Measurements from ENCODE around the gene TBL3. TPM values are rescaled to one million over a fixed set of nuclear protein-coding genes. Genes with fewer than 3 reads are reported as not detected.
A peak's percentile ranks its signal among the peaks of the same experiment; 100 is the strongest.

The TBL3 gene
- total RNA-seq, 4 donors from 2014 or later: 49.2 to 73.5 (median 57.2) TPM

- WGBS: 72% methylated on average over 9 of the region's 34 CpGs
- Histone ChIP-seq H3K4me1 (peaks cover 59% of the 10 kb centered on the region), H3K27me3 (no peaks in the 10 kb centered on the region), H3K4me3 (no peak overlapping the region), H3K27ac (no peak overlapping the region), H3K9me3 (no peaks in the 10 kb centered on the region), H3K36me3 (peaks cover 36% of the 10 kb centered on the region)
- DNase-seq (ENCODE audit: low spot score in 2 of 2): no peak
- no peak for TF ChIP-seq EP300 (IDR thresholded peaks at IDR 0.05)
- TF ChIP-seq POLR2AphosphoS5 (IDR thresholded peaks at IDR 0.05): no peak
- TF ChIP-seq CTCF (IDR thresholded peaks at IDR 0.05): no peak
- TF ChIP-seq POLR2A (IDR thresholded peaks at IDR 0.05): no peak
Observed at GRCh38 chr16:2004795-2005517, 33.1 kb downstream of the TBL3 start.

DNA sequence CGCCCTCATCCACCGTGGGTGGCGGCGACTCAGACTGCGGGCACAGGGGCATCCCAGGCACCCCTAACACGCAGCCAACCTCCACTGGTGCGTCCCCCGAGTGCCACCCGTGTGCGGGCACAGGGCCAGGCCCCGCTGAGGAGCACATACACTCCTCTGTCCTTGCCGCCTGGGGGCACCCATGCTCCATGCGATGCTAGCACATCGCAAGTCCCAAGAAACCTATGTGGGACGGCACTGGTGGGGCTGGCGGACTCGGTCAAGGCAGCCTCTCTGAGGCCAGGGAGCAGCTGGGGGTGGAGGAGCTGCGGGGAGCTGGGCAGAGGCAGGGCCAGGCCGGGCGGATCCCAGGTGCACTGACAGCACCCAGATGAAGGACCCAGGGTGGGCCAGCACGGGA lies 33.8 kb downstream of the TBL3 start:
- Histone ChIP-seq H3K27me3 (no peaks in the 10 kb centered on the region), H3K27ac (no peak overlapping the region), H3K36me3 (peaks cover 29% of the 10 kb centered on the region), H3K4me3 (no peak overlapping the region), H3K4me1 (peaks cover 66% of the 10 kb centered on the region), H3K9me3 (no peaks in the 10 kb centered on the region)
- DNase-seq (ENCODE audit: low spot score in 2 of 2): no peak
- TF ChIP-seq CTCF (IDR thresholded peaks at IDR 0.05) (no peak), POLR2AphosphoS5 (IDR thresholded peaks at IDR 0.05) (no peak), EP300 (IDR thresholded peaks at IDR 0.05) (no peak), POLR2A (IDR thresholded peaks at IDR 0.05) (no peak)
- WGBS: 68% methylated on average over 8 of the region's 21 CpGs

GRCh38 chr16:2006317-2006716 lies 34.5 kb downstream of the TBL3 start:
- DNase-seq (ENCODE audit: low spot score in 2 of 2): no peak
- TF ChIP-seq EP300 (IDR thresholded peaks at IDR 0.05): no peak
- TF ChIP-seq CTCF (IDR thresholded peaks at IDR 0.05): no peak
- H3K27me3 ChIP-seq: no peaks in the 10 kb centered on the region
- H3K9me3 ChIP-seq: no peaks in the 10 kb centered on the region
- no peak overlapping the region for H3K27ac ChIP-seq
- no peak overlapping the region for H3K4me3 ChIP-seq
- peaks cover 22% of the 10 kb centered on the region for H3K36me3 ChIP-seq
- H3K4me1 ChIP-seq: peaks cover 67% of the 10 kb centered on the region
- WGBS: 93% methylated on average over 6 of the region's 8 CpGs

GRCh38 chr16:2007081-2007836 lies 35.4 kb downstream of the TBL3 start:
- Histone ChIP-seq H3K4me1 (peaks cover 67% of the 10 kb centered on the region), H3K27me3 (no peaks in the 10 kb centered on the region), H3K36me3 (peaks cover 13% of the 10 kb centered on the region), H3K4me3 (peak overlapping the region; percentile 99), H3K27ac (peak overlapping the region; percentile 97), H3K9me3 (no peaks in the 10 kb centered on the region)
- TF ChIP-seq POLR2A (IDR thresholded peaks at IDR 0.05) (no peak), POLR2AphosphoS5 (IDR thresholded peaks at IDR 0.05) (no peak), CTCF (IDR thresholded peaks at IDR 0.05) (no peak), EP300 (IDR thresholded peaks at IDR 0.05) (no peak)
- DNase-seq (ENCODE audit: low spot score in 2 of 2): no peak
- 74% methylated on average over 9 of the region's 16 CpGs for WGBS

DNA sequence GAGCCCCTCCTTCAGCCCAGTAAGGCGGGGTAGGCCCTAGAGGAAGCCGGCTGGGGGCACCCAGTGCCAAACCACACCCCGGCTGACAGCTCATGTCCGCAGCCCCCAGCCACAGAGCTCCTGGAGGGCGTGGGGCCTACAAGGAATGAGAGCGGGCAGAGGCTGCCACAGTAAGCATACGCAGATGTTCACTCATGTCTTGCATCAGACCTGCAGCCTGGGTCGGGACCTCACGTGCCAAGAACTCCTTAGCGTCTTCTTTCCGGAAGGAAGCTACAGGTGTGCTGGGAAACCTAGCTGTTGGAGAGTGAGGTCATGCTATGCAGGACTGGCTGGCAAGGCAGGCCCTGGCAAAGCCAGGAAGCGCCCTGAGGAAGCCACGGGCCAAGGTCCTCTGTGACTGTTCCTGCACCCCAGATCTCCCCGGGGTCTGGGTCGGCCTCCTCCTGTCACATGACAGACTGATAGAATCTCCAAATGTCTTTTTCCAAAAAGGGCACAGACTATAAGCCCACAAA lies 36.2 kb downstream of the TBL3 start:
- peak overlapping the region; percentile 97 for H3K27ac ChIP-seq
- peak in 1 of 2 donors; percentile 89 for DNase-seq (ENCODE audit: low spot score in 2 of 2)
- H3K27me3 ChIP-seq: no peaks in the 10 kb centered on the region
- peak in 2 of 3 donors; percentile 77 to 84 for TF ChIP-seq POLR2AphosphoS5 (IDR thresholded peaks at IDR 0.05)
- TF ChIP-seq POLR2A (IDR thresholded peaks at IDR 0.05): no peak
- no peak for TF ChIP-seq EP300 (IDR thresholded peaks at IDR 0.05)
- TF ChIP-seq CTCF (IDR thresholded peaks at IDR 0.05): no peak
- WGBS: 40% methylated on average over 15 of the region's 15 CpGs
- peaks cover 67% of the 10 kb centered on the region for H3K4me1 ChIP-seq
- no peaks in the 10 kb centered on the region for H3K9me3 ChIP-seq
- H3K4me3 ChIP-seq: peak overlapping the region; percentile 99
- H3K36me3 ChIP-seq: peaks cover 5% of the 10 kb centered on the region

All from suprapubic skin (tissue), 4 donors.